Esophagus muscularis mucosa (tissue), 4 donors: ENCODE results near the gene EHD3. TPM values are rescaled to one million over a fixed set of nuclear protein-coding genes. Genes with fewer than 3 reads are reported as not detected.

ENCODE experiments used
- DNase-seq: peaks from one replicate; pipeline ENCODE4 v3.0.0-alpha.2; 2017; ENCODE audit errors: extremely low spot score
- H3K27ac ChIP-seq, 4 donors: fragments of 200-600 bp; sonication (generic); replicated peaks in 1 of 4; 1 replicate in 3 of 4; 2 replicates in 1 of 4; pipeline ENCODE4 v1.5.1; 2016 to 2019; ENCODE audit warnings: mild to moderate bottlenecking in 1 of 4
- H3K27me3 ChIP-seq, 4 donors: fragments of 200-600 bp; sonication (generic); one replicate each; pipeline versions ENCODE4 v1.5.1 to v1.6.0; 2016 to 2019
- H3K36me3 ChIP-seq, 4 donors: fragments of 200-600 bp; sonication (generic); one replicate each; pipeline ENCODE4 v1.5.1; 2016 to 2019
- H3K4me1 ChIP-seq, 4 donors: fragments of 200-600 bp; sonication (generic); one replicate each; pipeline ENCODE4 v1.5.1; 2016 to 2019
- H3K4me3 ChIP-seq, 4 donors: fragments of 200-600 bp; sonication (generic); 1 replicate in 2 of 4; 2 replicates in 2 of 4; pipeline ENCODE4 v1.5.1; 2016 to 2019; ENCODE audit warnings: mild to moderate bottlenecking in 4 of 4, moderate library complexity in 1 of 4
- H3K9me3 ChIP-seq, 4 donors: fragments of 200-600 bp; sonication (generic); 1 replicate in 3 of 4; 2 replicates in 1 of 4; pipeline ENCODE4 v1.5.1; 2016 to 2019
- CTCF ChIP-seq, 3 experiments: fragments of 200-600 bp in 2 of 3; fragments of 450-650 bp in 1 of 3; sonication (generic) in 2 of 3; IDR thresholded peaks; one replicate each; pipeline ENCODE4 v1.5.1; 2017 to 2019; ENCODE audit warnings: antibody characterized with exemption in 3 of 3, mild to moderate bottlenecking in 2 of 3, moderate library complexity in 1 of 3
- EP300 ChIP-seq: sonication (generic); formaldehyde crosslinking; IDR thresholded peaks from one replicate; pipeline ENCODE4 v1.6.1; 2017; ENCODE audit warnings: antibody characterized with exemption
- POLR2A ChIP-seq: fragments of 450-650 bp; IDR thresholded peaks from one replicate; pipeline ENCODE4 v1.6.1; 2017; ENCODE audit warnings: antibody characterized with exemption, moderate library complexity, mild to moderate bottlenecking, low read depth
- POLR2AphosphoS5 ChIP-seq, 2 donors: sonication (generic); formaldehyde crosslinking; IDR thresholded peaks; one replicate each; pipeline ENCODE4 v1.6.1; 2017; ENCODE audit warnings: antibody characterized with exemption in 2 of 2
- WGBS: methylation state at CpG from one replicate; pipeline ENCODE4 v1.1.5; 2018; 5-methylcytosine and 5-hydroxymethylcytosine counted together
- intact Hi-C: fragments of 100-400 bp; cut with DNase I; formaldehyde crosslinking; loops from one replicate; pipeline ENCODE4 v1.15.1; 2023
- total RNA-seq, 4 donors: library from RNA; depleted of rRNA; stranded (reverse); fragments of >200 nt; gene quantifications; one replicate each; pipeline versions ENCODE4 v1.1.0 to v1.2.1, GENCODE V29; 2016

The EHD3 gene
- total RNA-seq, 4 donors from 2014 or later, result 3.8 to 7.4 (median 4.6) TPM

- H3K36me3 ChIP-seq, result no peaks in the 10 kb centered on the region
- no peak for TF ChIP-seq POLR2A
- no peak for TF ChIP-seq POLR2AphosphoS5 (IDR thresholded peaks at IDR 0.05)
- TF ChIP-seq EP300, result no peak
- no peak for TF ChIP-seq CTCF (IDR thresholded peaks at IDR 0.05)
- intact Hi-C loops, result no loop called here
- H3K4me3 ChIP-seq, result no peak overlapping the region
- H3K27ac ChIP-seq, result no peak overlapping the region
- no peak for DNase-seq
- peaks cover 30 to 53% (median 39%) of the 10 kb centered on the region in 4 donors for H3K4me1 ChIP-seq
- 77% methylated on average over 4 of the region's 4 CpGs for WGBS
- H3K9me3 ChIP-seq, result no peaks in the 10 kb centered on the region
- H3K27me3 ChIP-seq, result no peaks in the 10 kb centered on the region
Observed at GRCh38 chr2:31235504-31235902, 1.6 kb downstream of the EHD3 start.

DNA sequence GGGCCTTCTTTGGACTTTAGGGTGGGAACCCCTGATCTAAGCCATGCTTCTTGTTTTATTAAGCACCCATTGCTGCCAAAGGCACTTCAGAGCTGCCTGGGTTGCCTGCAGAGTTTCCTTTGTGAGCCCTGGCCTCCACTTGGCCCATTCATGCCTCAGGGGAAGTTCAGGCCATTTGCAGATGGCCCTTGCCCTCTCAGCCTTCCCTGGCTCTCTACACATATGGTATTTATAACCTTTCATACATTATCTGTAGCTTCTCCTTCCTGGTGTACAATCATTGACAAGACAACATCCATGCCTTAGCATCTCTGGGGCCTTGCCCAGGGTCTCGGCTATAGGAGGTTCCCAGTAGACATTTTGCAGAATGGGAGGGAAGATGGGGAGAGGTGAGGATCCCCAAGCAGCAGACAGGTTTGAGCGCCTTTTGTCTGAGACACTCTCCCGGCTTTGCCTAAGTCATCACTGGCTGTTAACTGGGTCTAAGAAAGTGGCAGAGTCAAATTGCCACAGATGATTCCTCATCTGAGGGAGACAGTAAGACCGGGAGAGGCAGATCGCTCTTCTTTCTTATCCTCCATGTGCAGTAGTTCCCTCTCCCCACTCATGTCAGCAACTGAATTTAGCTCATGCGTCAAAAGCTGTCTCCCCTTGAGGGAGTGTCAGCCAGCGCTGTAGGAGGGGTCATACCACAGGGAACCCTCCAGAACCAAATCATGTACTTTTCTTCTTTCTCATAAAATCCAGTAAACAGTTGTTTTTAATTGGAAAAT, 2.7 kb downstream of the EHD3 start:
- DNase-seq, result no peak
- no peak for TF ChIP-seq EP300
- TF ChIP-seq POLR2A, result no peak
- H3K27ac ChIP-seq, result no peak overlapping the region
- intact Hi-C loops, result no loop called here
- H3K36me3 ChIP-seq, result no peaks in the 10 kb centered on the region
- WGBS, result 80% methylated on average over 7 of the region's 7 CpGs
- H3K9me3 ChIP-seq, result no peaks in the 10 kb centered on the region
- no peaks in the 10 kb centered on the region for H3K27me3 ChIP-seq
- H3K4me3 ChIP-seq, result no peak overlapping the region
- H3K4me1 ChIP-seq, result peaks cover 30 to 55% (median 42%) of the 10 kb centered on the region in 4 donors

- Histone ChIP-seq H3K9me3 (no peaks in the 10 kb centered on the region), H3K27me3 (no peaks in the 10 kb centered on the region), H3K4me1 (peaks cover 30 to 55% (median 42%) of the 10 kb centered on the region in 4 donors), H3K27ac (no peak overlapping the region), H3K36me3 (no peaks in the 10 kb centered on the region), H3K4me3 (no peak overlapping the region)
- intact Hi-C loops, result no loop called here
- TF ChIP-seq POLR2A, result no peak
- TF ChIP-seq POLR2AphosphoS5 (IDR thresholded peaks at IDR 0.05), result no peak
- TF ChIP-seq EP300, result no peak
- no peak for TF ChIP-seq CTCF (IDR thresholded peaks at IDR 0.05)
- no peak for DNase-seq
- WGBS, result 86% methylated on average over 9 of the region's 9 CpGs
Observed at GRCh38 chr2:31237348-31238017, 3.5 kb downstream of the EHD3 start.

DNA sequence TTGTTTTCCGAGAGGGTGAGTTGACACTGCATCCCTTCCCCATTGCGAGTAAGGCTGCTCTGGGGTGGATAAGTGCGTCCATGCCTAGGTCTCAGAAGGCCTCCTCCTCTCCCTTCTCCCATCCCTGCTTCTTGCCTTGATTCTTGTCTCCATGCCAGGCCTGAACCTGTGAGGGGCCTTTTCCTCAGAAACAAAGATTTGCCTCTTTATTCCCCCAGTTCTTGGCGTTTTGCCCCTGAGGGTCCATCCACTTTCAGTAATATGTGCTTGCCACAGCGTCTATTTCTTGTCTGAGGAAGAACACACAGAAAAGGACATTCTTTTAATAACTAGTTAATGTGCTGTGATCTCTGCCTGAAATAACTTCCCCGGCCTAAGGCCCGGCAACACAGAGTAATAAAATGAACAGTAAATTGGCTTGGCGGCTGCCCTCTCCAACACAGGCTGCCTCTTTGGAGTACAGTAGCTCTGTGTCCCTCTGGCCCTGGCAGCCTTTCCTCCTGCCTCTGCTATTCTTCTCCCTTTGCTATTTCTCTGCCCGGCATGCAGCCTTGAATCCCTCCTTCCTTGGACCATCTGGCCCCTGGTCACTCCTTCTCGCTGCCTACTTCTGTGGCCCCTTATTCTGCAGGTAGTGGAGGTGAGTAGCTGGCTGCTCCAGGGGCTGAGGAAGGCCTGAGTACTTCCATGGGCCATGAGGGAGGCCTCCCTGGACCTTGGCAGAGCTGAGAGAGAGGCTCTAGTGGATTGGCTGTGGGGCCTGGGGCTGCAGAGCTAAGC, 4.4 kb downstream of the EHD3 start:
- H3K27ac ChIP-seq, result peak overlapping the region in 1 of 4 donors; percentile 39
- intact Hi-C loops, result no loop called here
- 80% methylated on average over 10 of the region's 10 CpGs for WGBS
- H3K4me1 ChIP-seq, result peaks cover 27 to 53% (median 40%) of the 10 kb centered on the region in 4 donors
- H3K36me3 ChIP-seq, result no peaks in the 10 kb centered on the region
- no peak for DNase-seq
- TF ChIP-seq POLR2AphosphoS5 (IDR thresholded peaks at IDR 0.05) (no peak), CTCF (IDR thresholded peaks at IDR 0.05) (no peak), EP300 (no peak), POLR2A (no peak)
- H3K9me3 ChIP-seq, result no peaks in the 10 kb centered on the region
- H3K4me3 ChIP-seq, result no peak overlapping the region
- H3K27me3 ChIP-seq, result no peaks in the 10 kb centered on the region
